Ectodermal cell (in vitro differentiated cells): ENCODE results near the gene LDHAL6A.

Source experiments
- H3K27ac ChIP-seq: 2 replicates; pipeline ENCODE4 v1.7.0; 2013; ENCODE audit warnings: mild to moderate bottlenecking, low read depth, low read length; ENCODE audit not compliant: insufficient read depth, poor library complexity, severe bottlenecking
- H3K27me3 ChIP-seq: 2 replicates; pipeline ENCODE4 v1.7.0; 2013; ENCODE audit warnings: mild to moderate bottlenecking, low read length; ENCODE audit not compliant: insufficient read depth, control insufficient read depth, poor library complexity, severe bottlenecking
- H3K36me3 ChIP-seq: one replicate; pipeline ENCODE4 v1.7.0; 2013; ENCODE audit warnings: low read length; ENCODE audit not compliant: control insufficient read depth, insufficient read depth
- H3K4me1 ChIP-seq: one replicate; pipeline ENCODE4 v1.7.0; 2013; ENCODE audit warnings: low read length; ENCODE audit not compliant: control insufficient read depth, insufficient read depth
- H3K4me3 ChIP-seq: 2 replicates; pipeline ENCODE4 v1.7.0; 2013; ENCODE audit warnings: low read depth, low read length, control low read depth; ENCODE audit not compliant: insufficient read depth
- H3K9me3 ChIP-seq: 2 replicates; pipeline ENCODE4 v1.7.0; 2013; ENCODE audit warnings: mild to moderate bottlenecking, low read length, moderate library complexity; ENCODE audit not compliant: control insufficient read depth
- WGBS, 2 experiments: methylation state at CpG; one replicate each; pipeline ENCODE4 v1.1.7; 2013; ENCODE audit warnings: missing lambda C conversion rate in 2 of 2; 5-methylcytosine and 5-hydroxymethylcytosine counted together

LDHAL6A gene

GRCh38 chr11:18452927-18453326, 2.7 kb upstream of the LDHAL6A start:
- 80 to 84% methylated on average over 2 of the region's 2 CpGs for WGBS, 2 experiments
- no peaks in the 10 kb centered on the region for H3K36me3 ChIP-seq
- no peaks in the 10 kb centered on the region for H3K27me3 ChIP-seq
- H3K4me3 ChIP-seq, result no peak overlapping the region
- no peak overlapping the region for H3K27ac ChIP-seq
- H3K9me3 ChIP-seq, result no peaks in the 10 kb centered on the region
- H3K4me1 ChIP-seq, result no peaks in the 10 kb centered on the region

GRCh38 chr11:18457450-18457849, 1.8 kb downstream of the LDHAL6A start:
- Histone ChIP-seq H3K27ac (no peak overlapping the region), H3K9me3 (no peaks in the 10 kb centered on the region), H3K36me3 (no peaks in the 10 kb centered on the region), H3K4me3 (no peak overlapping the region), H3K4me1 (no peaks in the 10 kb centered on the region), H3K27me3 (no peaks in the 10 kb centered on the region)
- WGBS, 2 experiments, result 79 to 83% methylated on average over 3 of the region's 3 CpGs

- H3K27me3 ChIP-seq, result no peaks in the 10 kb centered on the region
- no peak overlapping the region for H3K4me3 ChIP-seq
- H3K36me3 ChIP-seq, result no peaks in the 10 kb centered on the region
- 97 to 100% methylated on average over 3 to 4 of the region's 4 CpGs for WGBS, 2 experiments
- no peaks in the 10 kb centered on the region for H3K4me1 ChIP-seq
- no peak overlapping the region for H3K27ac ChIP-seq
- no peaks in the 10 kb centered on the region for H3K9me3 ChIP-seq
These were observed 4.0 kb downstream of the LDHAL6A start for GRCh38 chr11:18459634-18460033.

- Histone ChIP-seq H3K4me3 (no peak overlapping the region), H3K4me1 (no peaks in the 10 kb centered on the region), H3K27ac (no peak overlapping the region), H3K27me3 (no peaks in the 10 kb centered on the region), H3K36me3 (no peaks in the 10 kb centered on the region), H3K9me3 (no peaks in the 10 kb centered on the region)
- WGBS, 2 experiments, result 87 to 92% methylated on average over 6 of the region's 6 CpGs
These were observed 6.3 kb downstream of the LDHAL6A start for GRCh38 chr11:18461909-18462308.

- Histone ChIP-seq H3K27ac (no peak overlapping the region), H3K4me1 (no peaks in the 10 kb centered on the region), H3K9me3 (no peaks in the 10 kb centered on the region), H3K36me3 (no peaks in the 10 kb centered on the region), H3K4me3 (no peak overlapping the region), H3K27me3 (no peaks in the 10 kb centered on the region)
- 90 to 91% methylated on average over 1 of the region's 1 CpG for WGBS, 2 experiments
These were observed 7.8 kb downstream of the LDHAL6A start for GRCh38 chr11:18463439-18463838.

GRCh38 chr11:18466402-18466801, 10.7 kb downstream of the LDHAL6A start:
- no peaks in the 10 kb centered on the region for H3K27me3 ChIP-seq
- no peaks in the 10 kb centered on the region for H3K36me3 ChIP-seq
- 84 to 95% methylated on average over 2 of the region's 2 CpGs for WGBS, 2 experiments
- no peak overlapping the region for H3K4me3 ChIP-seq
- no peaks in the 10 kb centered on the region for H3K9me3 ChIP-seq
- H3K4me1 ChIP-seq, result no peaks in the 10 kb centered on the region
- H3K27ac ChIP-seq, result no peak overlapping the region

GRCh38 chr11:18468059-18468458, 12.4 kb downstream of the LDHAL6A start:
- Histone ChIP-seq H3K27ac (no peak overlapping the region), H3K4me1 (no peaks in the 10 kb centered on the region), H3K9me3 (no peaks in the 10 kb centered on the region), H3K27me3 (no peaks in the 10 kb centered on the region), H3K4me3 (no peak overlapping the region), H3K36me3 (no peaks in the 10 kb centered on the region)
- 93 to 94% methylated on average over 2 of the region's 2 CpGs for WGBS, 2 experiments

GRCh38 chr11:18468961-18469360, 13.3 kb downstream of the LDHAL6A start:
- Histone ChIP-seq H3K4me3 (no peak overlapping the region), H3K27me3 (no peaks in the 10 kb centered on the region), H3K9me3 (no peaks in the 10 kb centered on the region), H3K36me3 (no peaks in the 10 kb centered on the region), H3K27ac (no peak overlapping the region), H3K4me1 (no peaks in the 10 kb centered on the region)
- 96 to 100% methylated on average over 7 of the region's 7 CpGs for WGBS, 2 experiments

GRCh38 chr11:18471995-18472394, 16.3 kb downstream of the LDHAL6A start:
- Histone ChIP-seq H3K4me1 (no peaks in the 10 kb centered on the region), H3K4me3 (no peak overlapping the region), H3K27ac (no peak overlapping the region), H3K27me3 (no peaks in the 10 kb centered on the region), H3K36me3 (no peaks in the 10 kb centered on the region), H3K9me3 (no peaks in the 10 kb centered on the region)
- 91 to 93% methylated on average over 2 to 3 of the region's 3 CpGs for WGBS, 2 experiments

- Histone ChIP-seq H3K4me1 (no peaks in the 10 kb centered on the region), H3K4me3 (no peak overlapping the region), H3K36me3 (no peaks in the 10 kb centered on the region), H3K9me3 (no peaks in the 10 kb centered on the region), H3K27me3 (no peaks in the 10 kb centered on the region), H3K27ac (no peak overlapping the region)
These were observed 16.9 kb downstream of the LDHAL6A start for GRCh38 chr11:18472587-18472986.

GRCh38 chr11:18479063-18479462, 23.4 kb downstream of the LDHAL6A start:
- WGBS, 2 experiments, result 99 to 100% methylated on average over 4 of the region's 4 CpGs

More at GRCh38 chr11:18479063-18479462, 23.4 kb downstream of the LDHAL6A start:
- no peaks in the 10 kb centered on the region for H3K4me1 ChIP-seq
- H3K27me3 ChIP-seq, result no peaks in the 10 kb centered on the region
- no peak overlapping the region for H3K27ac ChIP-seq
- H3K4me3 ChIP-seq, result no peak overlapping the region
- H3K9me3 ChIP-seq, result no peaks in the 10 kb centered on the region
- H3K36me3 ChIP-seq, result peaks cover 42% of the 10 kb centered on the region
